ENCODE data around the gene OR51D1.

- TF ChIP-seq CTCF (tag by site-specific recombination; IDR thresholded peaks at IDR 0.05) (no peak), ZNF121 (tag by site-specific recombination; IDR thresholded peaks at IDR 0.05) (no peak), YY1 (tag by site-specific recombination; IDR thresholded peaks at IDR 0.05) (no peak), ZNF138 (tag by site-specific recombination; IDR thresholded peaks at IDR 0.05; ENCODE audit: borderline replicate concordance) (no peak), ZBTB1 (tag by site-specific recombination; IDR thresholded peaks at IDR 0.05) (no peak), ZNF416 (tag by site-specific recombination; IDR thresholded peaks at IDR 0.05) (no peak), ZNF76 (tag by site-specific recombination; IDR thresholded peaks at IDR 0.05; ENCODE audit: borderline replicate concordance, low read depth) (no peak), ZXDB (tag by site-specific recombination; IDR thresholded peaks at IDR 0.05) (no peak), ZNF518A (tag by site-specific recombination; conservative IDR thresholded peaks at IDR 0.05; ENCODE audit: low read depth) (no peak), ZBTB48 (tag by site-specific recombination; IDR thresholded peaks at IDR 0.05) (no peak)
Observed at GRCh38 chr11:4654635-4655369, 17.5 kb downstream of the OR51D1 start.
